Right atrium auricular region (tissue), 2 donors: ENCODE results near the gene ADAM22. TPM values are rescaled to one million over a fixed set of nuclear protein-coding genes. Genes with fewer than 3 reads are reported as not detected.

Experiments
- DNase-seq: peaks from one replicate; pipeline ENCODE4 v3.0.0-alpha.2; 2019; ENCODE audit warnings: low spot score
- H3K27ac ChIP-seq, 2 donors: fragments of 200-600 bp; sonication (generic); 1 replicate in 1 of 2; 2 replicates in 1 of 2; pipeline ENCODE4 v1.5.1; 2016 to 2019
- H3K27me3 ChIP-seq, 2 donors: fragments of 200-600 bp; sonication (generic); one replicate each; pipeline versions ENCODE4 v1.5.1 to v1.6.0; 2017 to 2019
- H3K36me3 ChIP-seq: fragments of 200-600 bp; sonication (generic); one replicate; pipeline ENCODE4 v1.5.1; 2016
- H3K4me1 ChIP-seq, 2 donors: fragments of 200-600 bp; sonication (generic); one replicate each; pipeline versions ENCODE4 v1.5.1 to v1.6.0; 2017 to 2019
- H3K4me3 ChIP-seq, 2 donors: fragments of 200-600 bp; sonication (generic); 1 replicate in 1 of 2; 2 replicates in 1 of 2; pipeline ENCODE4 v1.5.1; 2017 to 2019; ENCODE audit warnings: mild to moderate bottlenecking in 1 of 2, moderate library complexity in 1 of 2
- H3K9me3 ChIP-seq, 2 donors: fragments of 200-600 bp; sonication (generic); one replicate each; pipeline ENCODE4 v1.5.1; 2019
- total RNA-seq, 2 donors: library from RNA; depleted of rRNA; stranded (reverse); fragments of >200 nt; gene quantifications; one replicate each; pipeline ENCODE4 v1.1.0, GENCODE V29; 2016
- TF ChIP-seq, protein P1 (sequence below), 2 donors: fragments of 200-600 bp; sonication (generic); IDR thresholded peaks; one replicate each; pipeline ENCODE4 v1.5.1; 2019; ENCODE audit warnings: antibody characterized with exemption in 2 of 2

The ADAM22 gene
- total RNA-seq, 2 donors from 2014 or later = 1.9 to 3.9 TPM

DNA sequence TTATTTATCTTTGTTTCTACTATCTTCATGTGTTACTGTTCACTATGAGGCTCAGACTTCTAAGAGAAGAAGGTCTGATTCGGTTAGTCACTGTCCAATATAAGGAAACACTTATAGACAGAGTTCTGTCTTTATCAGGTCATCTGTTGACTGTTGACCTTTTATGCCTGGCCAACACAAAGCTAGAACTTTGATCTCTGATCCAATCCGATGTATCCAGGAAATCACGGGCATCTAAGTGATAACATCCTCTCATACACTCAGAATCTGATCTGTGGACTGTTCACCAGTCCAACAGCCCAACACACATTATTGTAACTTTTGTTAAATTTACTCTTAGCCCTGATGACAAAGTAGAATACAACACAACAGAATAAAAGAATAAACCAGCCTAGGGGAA is 171.2 kb downstream of the ADAM22 start:
- H3K9me3 ChIP-seq = no peaks in the 10 kb centered on the region
- TF ChIP-seq, protein P1, sequence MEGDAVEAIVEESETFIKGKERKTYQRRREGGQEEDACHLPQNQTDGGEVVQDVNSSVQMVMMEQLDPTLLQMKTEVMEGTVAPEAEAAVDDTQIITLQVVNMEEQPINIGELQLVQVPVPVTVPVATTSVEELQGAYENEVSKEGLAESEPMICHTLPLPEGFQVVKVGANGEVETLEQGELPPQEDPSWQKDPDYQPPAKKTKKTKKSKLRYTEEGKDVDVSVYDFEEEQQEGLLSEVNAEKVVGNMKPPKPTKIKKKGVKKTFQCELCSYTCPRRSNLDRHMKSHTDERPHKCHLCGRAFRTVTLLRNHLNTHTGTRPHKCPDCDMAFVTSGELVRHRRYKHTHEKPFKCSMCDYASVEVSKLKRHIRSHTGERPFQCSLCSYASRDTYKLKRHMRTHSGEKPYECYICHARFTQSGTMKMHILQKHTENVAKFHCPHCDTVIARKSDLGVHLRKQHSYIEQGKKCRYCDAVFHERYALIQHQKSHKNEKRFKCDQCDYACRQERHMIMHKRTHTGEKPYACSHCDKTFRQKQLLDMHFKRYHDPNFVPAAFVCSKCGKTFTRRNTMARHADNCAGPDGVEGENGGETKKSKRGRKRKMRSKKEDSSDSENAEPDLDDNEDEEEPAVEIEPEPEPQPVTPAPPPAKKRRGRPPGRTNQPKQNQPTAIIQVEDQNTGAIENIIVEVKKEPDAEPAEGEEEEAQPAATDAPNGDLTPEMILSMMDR (IDR thresholded peaks at IDR 0.05) = no peak
- H3K4me1 ChIP-seq = no peaks in the 10 kb centered on the region
- H3K4me3 ChIP-seq = no peak overlapping the region
- no peaks in the 10 kb centered on the region for H3K36me3 ChIP-seq
- DNase-seq = no peak
- H3K27me3 ChIP-seq = no peaks in the 10 kb centered on the region
- no peak overlapping the region for H3K27ac ChIP-seq

DNA sequence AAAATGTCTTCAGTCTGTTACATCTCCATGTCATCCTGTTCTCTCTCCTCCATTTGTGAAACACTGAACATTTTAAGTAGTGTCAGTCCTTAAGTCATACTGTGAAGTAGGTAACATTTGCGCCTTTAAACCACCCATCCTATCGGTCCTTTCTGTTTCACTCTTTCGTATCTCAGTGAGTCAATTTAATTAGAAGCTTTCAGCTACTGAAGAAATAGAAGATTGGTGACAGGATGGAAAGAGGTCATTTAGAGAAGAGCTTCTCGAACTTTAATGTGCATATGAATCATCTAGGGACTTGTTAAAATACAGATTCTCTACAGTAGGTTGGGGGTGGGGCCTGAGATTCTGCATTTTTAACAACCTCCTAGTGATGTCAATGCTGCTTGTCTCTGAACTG is 172.4 kb downstream of the ADAM22 start:
- Histone ChIP-seq H3K36me3 (no peaks in the 10 kb centered on the region), H3K4me1 (no peaks in the 10 kb centered on the region), H3K4me3 (no peak overlapping the region), H3K27ac (no peak overlapping the region), H3K27me3 (no peaks in the 10 kb centered on the region), H3K9me3 (no peaks in the 10 kb centered on the region)
- no peak for DNase-seq
- TF ChIP-seq, protein P1 (IDR thresholded peaks at IDR 0.05) = no peak

DNA sequence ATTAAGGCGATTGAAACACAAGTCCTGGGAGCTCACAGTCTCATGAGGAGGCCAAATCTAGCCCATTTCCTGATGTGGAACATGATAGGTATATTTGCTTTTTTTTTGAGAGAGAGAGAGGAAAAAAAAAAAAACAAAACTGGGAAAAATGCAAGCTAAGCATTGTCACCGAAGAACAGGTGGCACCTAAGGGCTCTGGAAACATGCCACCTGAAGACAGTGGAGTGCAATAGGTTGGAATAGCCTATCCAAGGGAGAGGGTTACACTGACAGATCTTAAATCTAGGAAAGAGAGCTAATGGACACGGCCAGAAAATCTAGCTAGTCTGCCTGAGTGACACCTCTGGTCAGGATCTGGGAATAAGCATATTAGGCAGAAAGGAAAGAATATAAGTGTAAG is 175.6 kb downstream of the ADAM22 start:
- Histone ChIP-seq H3K36me3 (no peaks in the 10 kb centered on the region), H3K9me3 (no peaks in the 10 kb centered on the region), H3K27ac (no peak overlapping the region), H3K27me3 (no peaks in the 10 kb centered on the region), H3K4me1 (no peaks in the 10 kb centered on the region), H3K4me3 (no peak overlapping the region)
- TF ChIP-seq, protein P1 (IDR thresholded peaks at IDR 0.05) = no peak
- no peak for DNase-seq

DNA sequence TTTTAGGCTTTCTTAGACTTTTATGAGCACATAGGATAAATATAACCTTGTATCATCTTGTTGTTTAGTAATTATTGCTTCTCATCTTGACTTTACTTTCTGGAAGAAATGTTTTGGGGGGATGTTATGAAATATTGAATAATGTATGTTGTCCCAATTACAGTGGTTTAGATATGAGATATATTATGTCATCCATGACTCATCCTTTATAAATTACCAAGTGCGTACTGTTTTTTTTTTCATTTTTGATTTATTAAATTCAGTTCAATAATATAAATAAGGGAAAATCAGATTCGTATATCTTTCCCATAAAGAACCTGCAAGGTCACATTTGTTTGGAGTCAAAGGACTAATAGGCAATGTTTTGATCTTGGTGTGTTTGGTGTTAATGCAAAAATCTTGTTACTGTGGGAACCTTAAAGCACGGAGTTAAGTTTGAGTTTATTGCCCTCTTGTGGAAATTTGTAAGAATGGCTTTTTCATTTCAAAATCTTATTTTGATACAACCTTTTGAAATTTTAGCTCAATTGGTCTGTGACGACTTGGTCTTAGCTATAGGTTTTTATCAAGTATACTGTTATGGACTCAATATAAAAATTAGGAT is 177.2 kb downstream of the ADAM22 start:
- TF ChIP-seq, protein P1 (IDR thresholded peaks at IDR 0.05) = peak; percentile 36 to 72
- no peaks in the 10 kb centered on the region for H3K36me3 ChIP-seq
- no peak overlapping the region for H3K27ac ChIP-seq
- no peaks in the 10 kb centered on the region for H3K9me3 ChIP-seq
- no peak overlapping the region for H3K4me3 ChIP-seq
- peaks cover 0 to under 1% of the 10 kb centered on the region in 2 donors for H3K4me1 ChIP-seq
- DNase-seq = no peak
- no peaks in the 10 kb centered on the region for H3K27me3 ChIP-seq

DNA sequence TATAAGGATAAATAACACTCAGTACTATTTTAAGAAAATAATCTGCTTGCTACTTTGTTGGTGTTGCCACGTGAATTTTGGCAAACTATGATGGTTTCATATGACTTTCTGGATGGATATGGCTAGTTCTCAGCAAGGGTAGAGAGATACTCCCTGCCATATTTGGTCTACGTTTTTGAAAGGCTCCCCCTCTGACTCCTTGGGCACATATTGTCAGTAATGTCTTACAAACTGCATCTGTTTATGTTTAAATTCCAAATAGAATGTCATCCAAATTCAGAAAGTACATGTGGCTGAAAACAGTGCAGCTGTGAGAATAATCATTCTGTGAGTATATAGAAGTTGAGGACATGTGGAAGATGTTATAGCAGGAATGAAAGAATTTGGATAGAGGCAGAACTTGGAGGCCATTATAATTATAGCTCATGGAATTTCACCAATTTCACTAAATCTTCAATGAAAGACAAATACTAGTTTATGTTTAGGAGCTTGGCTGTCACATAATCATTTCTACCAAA is 178.0 kb downstream of the ADAM22 start:
- DNase-seq = no peak
- Histone ChIP-seq H3K9me3 (no peaks in the 10 kb centered on the region), H3K27ac (no peak overlapping the region), H3K4me1 (peaks cover 0 to 4% of the 10 kb centered on the region in 2 donors), H3K36me3 (no peaks in the 10 kb centered on the region), H3K27me3 (no peaks in the 10 kb centered on the region), H3K4me3 (no peak overlapping the region)
- TF ChIP-seq, protein P1 (IDR thresholded peaks at IDR 0.05) = no peak
